GM23248 (cell line): ENCODE measurements around the gene KDM2B. TPM values are rescaled to one million over a fixed set of nuclear protein-coding genes. Genes with fewer than 3 reads are reported as not detected.

Source experiments
- DNase-seq: peaks from one replicate; pipeline ENCODE4 v3.0.0-alpha.2; 2015
- H2AFZ ChIP-seq: fragments of 200-600 bp; sonication (generic); 2 replicates; pipeline ENCODE4 v1.6.1; 2016; ENCODE audit warnings: antibody characterized with exemption
- H3F3A ChIP-seq: fragments of 200-600 bp; sonication (generic); 2 replicates; pipeline ENCODE4 v1.6.1; 2016; ENCODE audit warnings: mild to moderate bottlenecking, antibody characterized with exemption, mixed run types; ENCODE audit not compliant: insufficient read depth
- H3K27ac ChIP-seq: fragments of 200-600 bp; sonication (generic); 2 replicates; pipeline ENCODE4 v1.5.1; 2016; ENCODE audit warnings: mild to moderate bottlenecking
- H3K27me3 ChIP-seq: fragments of 200-600 bp; sonication (generic); replicated peaks from 2 replicates; pipeline ENCODE4 v1.6.1; 2016; ENCODE audit warnings: mild to moderate bottlenecking; ENCODE audit not compliant: insufficient read depth
- H3K36me3 ChIP-seq: fragments of 200-600 bp; sonication (generic); 2 replicates; pipeline ENCODE4 v1.6.1; 2016; ENCODE audit warnings: low read depth, mild to moderate bottlenecking
- H3K4me1 ChIP-seq: fragments of 200-600 bp; sonication (generic); 2 replicates; pipeline ENCODE4 v1.6.1; 2016; ENCODE audit warnings: mild to moderate bottlenecking; ENCODE audit not compliant: insufficient read depth
- H3K4me2 ChIP-seq: fragments of 200-600 bp; sonication (generic); one replicate; pipeline ENCODE4 v1.6.1; 2016; ENCODE audit warnings: mild to moderate bottlenecking; ENCODE audit not compliant: unreplicated experiment
- H3K4me3 ChIP-seq: fragments of 200-600 bp; sonication (generic); 2 replicates; pipeline ENCODE4 v1.5.1; 2016; ENCODE audit warnings: mild to moderate bottlenecking
- H3K79me2 ChIP-seq: fragments of 200-600 bp; sonication (generic); 2 replicates; pipeline ENCODE4 v1.6.1; 2016; ENCODE audit warnings: mild to moderate bottlenecking; ENCODE audit not compliant: insufficient read depth
- H3K9ac ChIP-seq: fragments of 200-600 bp; sonication (generic); 2 replicates; pipeline ENCODE4 v1.6.1; 2016; ENCODE audit warnings: mild to moderate bottlenecking
- H3K9me2 ChIP-seq: fragments of 200-600 bp; sonication (generic); 2 replicates; pipeline ENCODE4 v1.6.1; 2016; ENCODE audit warnings: mixed run types, mild to moderate bottlenecking, moderate library complexity; ENCODE audit not compliant: insufficient read depth
- H3K9me3 ChIP-seq: fragments of 200-600 bp; sonication (generic); one replicate; pipeline ENCODE4 v1.6.1; 2017; ENCODE audit warnings: low read depth
- H4K20me1 ChIP-seq: fragments of 200-600 bp; sonication (generic); 2 replicates; pipeline ENCODE4 v1.6.0; 2016; ENCODE audit not compliant: insufficient read depth
- EZH2 ChIP-seq: fragments of 200-600 bp; sonication (generic); IDR thresholded peaks from 2 replicates; pipeline ENCODE4 v1.6.1; 2018; ENCODE audit warnings: antibody characterized with exemption, mild to moderate bottlenecking; ENCODE audit not compliant: insufficient read depth, poor library complexity, severe bottlenecking
- EZH2phosphoT487 ChIP-seq: fragments of 200-600 bp; sonication (generic); IDR thresholded peaks from 2 replicates; pipeline ENCODE4 v1.6.1; 2018; ENCODE audit warnings: antibody characterized with exemption, moderate library complexity, mild to moderate bottlenecking, low read depth; ENCODE audit not compliant: insufficient read depth
- WGBS, 2 experiments: methylation state at CpG; one replicate each; pipeline ENCODE4 v1.1.6; 2015 to 2017; ENCODE audit warnings: low lambda C conversion rate in 2 of 2, low coverage in 1 of 2; ENCODE audit errors: missing lambda C conversion rate in 2 of 2; 5-methylcytosine and 5-hydroxymethylcytosine counted together
- in situ Hi-C: fragments of 300-500 bp; cut with MboI; formaldehyde crosslinking; loops from 2 replicates; pipeline ENCODE4 v1.15.0; 2020
- polyA plus RNA-seq: library from polyadenylated mRNA; unstranded; fragments of >200 nt; fragmentation: Nextera tagmentation; extraction: Ambion mirVana; gene quantifications from 2 replicates; pipeline ENCODE4 v1.2.1, GENCODE V29; 2016
- total RNA-seq: library from RNA; depleted of rRNA; stranded (reverse); fragments of >200 nt; shearing (Covaris generic); gene quantifications from 2 replicates; pipeline ENCODE4 v1.2.3, GENCODE V29; 2014

Gene KDM2B
- total and polyA plus RNA-seq, 2 experiments from 2014 or later, result 8.2 to 20.1 TPM

GRCh38 chr12:121626087-121626852 is 45.4 kb upstream of the KDM2B start, which contains the start of gene ORAI1:
TSS of gene ORAI1 (plus strand) at chr12:121626530.
- no peaks in the 10 kb centered on the region for H3K27me3 ChIP-seq
- H3K36me3 ChIP-seq, result no peaks in the 10 kb centered on the region
- no peaks in the 10 kb centered on the region for H4K20me1 ChIP-seq
- peak within 1 kb of the TSS; percentile 68 for H3K9ac ChIP-seq
- peak within 1 kb of the TSS; percentile 85 for H2AFZ ChIP-seq
- in situ Hi-C loops, result no loop called here
- WGBS, 2 experiments, result 1% methylated on average over 51 to 55 of the region's 92 CpGs
- H3K4me3 ChIP-seq, result peak within 1 kb of the TSS; percentile 78
- peaks cover 19% of the 10 kb centered on the region; the same call in 1 of the 2 replicates for H3K4me1 ChIP-seq
- H3F3A ChIP-seq, result peaks cover 15% of the 10 kb centered on the region
- TF ChIP-seq EZH2phosphoT487 (no peak), EZH2 (no peak)
- peak within 1 kb of the TSS; percentile 57 for H3K27ac ChIP-seq
- peak within 1 kb of the TSS; percentile 84 for H3K4me2 ChIP-seq
- peaks cover 36% of the 10 kb centered on the region for H3K79me2 ChIP-seq
- no peaks in the 10 kb centered on the region for H3K9me2 ChIP-seq
- H3K9me3 ChIP-seq, result no peaks in the 10 kb centered on the region
- peak; percentile 95 for DNase-seq

- 71 to 73% methylated on average over 8 of the region's 8 CpGs for WGBS, 2 experiments
- H2AFZ ChIP-seq, result no peak overlapping the region
- H3F3A ChIP-seq, result peaks cover 5% of the 10 kb centered on the region; the same call in 1 of the 2 replicates
- no peak for TF ChIP-seq EZH2
- TF ChIP-seq EZH2phosphoT487, result no peak
- no peaks in the 10 kb centered on the region for H3K27me3 ChIP-seq
- H3K4me1 ChIP-seq, result peaks cover 8% of the 10 kb centered on the region; the same call in 1 of the 2 replicates
- H4K20me1 ChIP-seq, result no peaks in the 10 kb centered on the region
- DNase-seq, result no peak
- in situ Hi-C loops, result no loop called here
- no peaks in the 10 kb centered on the region for H3K36me3 ChIP-seq
- H3K9me3 ChIP-seq, result no peaks in the 10 kb centered on the region
- H3K4me3 ChIP-seq, result no peak overlapping the region
- H3K4me2 ChIP-seq, result no peak overlapping the region
- no peaks in the 10 kb centered on the region for H3K79me2 ChIP-seq
- no peaks in the 10 kb centered on the region for H3K9me2 ChIP-seq
- no peak overlapping the region for H3K27ac ChIP-seq
- H3K9ac ChIP-seq, result no peak overlapping the region
These were observed 39.6 kb upstream of the KDM2B start for GRCh38 chr12:121620333-121620891.

- in situ Hi-C loops, result no loop called here
- H3K27me3 ChIP-seq, result no peaks in the 10 kb centered on the region
- H3K4me2 ChIP-seq, result no peak overlapping the region
These were observed 37.9 kb upstream of the KDM2B start for GRCh38 chr12:121618659-121619233.

GRCh38 chr12:121614872-121615467 is 34.1 kb upstream of the KDM2B start:
- in situ Hi-C loops, result no loop called here
- Histone ChIP-seq H3K4me1 (peaks cover 19% of the 10 kb centered on the region), H3K27ac (no peak overlapping the region), H2AFZ (no peak overlapping the region), H3F3A (peaks cover 10% of the 10 kb centered on the region), H3K4me2 (no peak overlapping the region), H3K36me3 (no peaks in the 10 kb centered on the region), H3K9me2 (no peaks in the 10 kb centered on the region), H3K27me3 (no peaks in the 10 kb centered on the region), H3K4me3 (no peak overlapping the region), H3K9me3 (no peaks in the 10 kb centered on the region), H3K9ac (no peak overlapping the region), H3K79me2 (no peaks in the 10 kb centered on the region), H4K20me1 (no peaks in the 10 kb centered on the region)
- DNase-seq, result no peak
- no peak for TF ChIP-seq EZH2
- no peak for TF ChIP-seq EZH2phosphoT487
- WGBS, 2 experiments, result 66 to 73% methylated on average over 9 of the region's 9 CpGs

More at GRCh38 chr12:121618659-121619233, 37.9 kb upstream of the KDM2B start:
- DNase-seq, result no peak
- Histone ChIP-seq H3K9me3 (no peaks in the 10 kb centered on the region), H3K79me2 (no peaks in the 10 kb centered on the region), H4K20me1 (no peaks in the 10 kb centered on the region), H3K27ac (no peak overlapping the region), H3K4me3 (no peak overlapping the region), H3F3A (no peaks in the 10 kb centered on the region), H3K4me1 (peaks cover 8% of the 10 kb centered on the region; the same call in 1 of the 2 replicates), H3K9me2 (no peaks in the 10 kb centered on the region), H3K9ac (no peak overlapping the region), H2AFZ (no peak overlapping the region), H3K36me3 (no peaks in the 10 kb centered on the region)
- TF ChIP-seq EZH2, result no peak
- no peak for TF ChIP-seq EZH2phosphoT487
- 86 to 88% methylated on average over 5 of the region's 5 CpGs for WGBS, 2 experiments
